Osteocyte (in vitro differentiated cells): ENCODE results near the gene CCNI2. TPM values are rescaled to one million over a fixed set of nuclear protein-coding genes. Genes with fewer than 3 reads are reported as not detected.
"Not testable (repeated sequence)": the region's sequence is repeated elsewhere in the genome, so short reads cannot be mapped to it uniquely, and the experiment has no call there.

Experiments used
- DNase-seq: peaks from one replicate; pipeline ENCODE4 v3.0.0; 2021; ENCODE audit warnings: mixed read lengths; ENCODE audit not compliant: unreplicated experiment; ENCODE audit errors: extremely low spot score
- H3K27ac Mint-ChIP-seq: one replicate; pipeline ENCODE4 v1.8.0; 2021; ENCODE audit warnings: mild to moderate bottlenecking, mixed read lengths; ENCODE audit not compliant: unreplicated experiment
- H3K27me3 Mint-ChIP-seq: one replicate; pipeline ENCODE4 v1.8.0; 2021; ENCODE audit warnings: mixed read lengths; ENCODE audit not compliant: unreplicated experiment
- H3K36me3 Mint-ChIP-seq: one replicate; pipeline ENCODE4 v1.8.0; 2021; ENCODE audit warnings: mixed read lengths; ENCODE audit not compliant: unreplicated experiment
- H3K4me1 Mint-ChIP-seq: one replicate; pipeline ENCODE4 v1.8.0; 2021; ENCODE audit warnings: mixed read lengths; ENCODE audit not compliant: unreplicated experiment
- H3K4me3 Mint-ChIP-seq: one replicate; pipeline ENCODE4 v1.8.0; 2021; ENCODE audit warnings: mild to moderate bottlenecking, moderate library complexity, mixed read lengths; ENCODE audit not compliant: unreplicated experiment
- H3K9me3 Mint-ChIP-seq: one replicate; pipeline ENCODE4 v1.8.0; 2021; ENCODE audit warnings: mixed read lengths; ENCODE audit not compliant: unreplicated experiment
- total RNA-seq: library from RNA; stranded (reverse); gene quantifications from 2 replicates; pipeline ENCODE4 v1.2.1, GENCODE V29; 2021
- TF ChIP-seq, protein P1 (sequence below): fragments of 200-600 bp; sonication (generic); IDR thresholded peaks from 2 replicates; pipeline ENCODE4 v1.5.0; 2021; ENCODE audit warnings: antibody characterized with exemption, mild to moderate bottlenecking, moderate library complexity

CCNI2 gene
- total RNA-seq, 1 donor from 2014 or later = not detected

DNA sequence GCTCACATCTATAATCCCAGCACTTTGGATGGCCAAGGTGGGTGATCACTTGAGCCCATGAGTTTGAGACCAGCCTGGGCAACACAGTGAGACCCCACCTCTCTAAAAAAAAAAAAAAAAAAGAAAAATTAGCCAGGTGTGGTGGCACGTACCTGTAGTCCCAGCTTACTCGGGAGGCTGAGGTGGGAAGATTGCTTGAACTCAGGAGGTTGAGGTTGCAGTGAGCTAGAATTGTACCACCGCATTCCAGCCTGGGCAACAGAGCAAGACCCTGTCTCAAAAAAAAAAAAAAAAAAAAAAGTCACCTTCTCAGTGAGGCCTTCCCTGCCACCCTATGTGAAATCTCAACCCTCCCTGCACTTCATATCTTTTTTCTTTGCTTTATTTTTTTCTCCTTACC lies 43.8 kb downstream of the CCNI2 start:
- peaks cover 23% of the 10 kb centered on the region for H3K27me3 Mint-ChIP-seq

DNA sequence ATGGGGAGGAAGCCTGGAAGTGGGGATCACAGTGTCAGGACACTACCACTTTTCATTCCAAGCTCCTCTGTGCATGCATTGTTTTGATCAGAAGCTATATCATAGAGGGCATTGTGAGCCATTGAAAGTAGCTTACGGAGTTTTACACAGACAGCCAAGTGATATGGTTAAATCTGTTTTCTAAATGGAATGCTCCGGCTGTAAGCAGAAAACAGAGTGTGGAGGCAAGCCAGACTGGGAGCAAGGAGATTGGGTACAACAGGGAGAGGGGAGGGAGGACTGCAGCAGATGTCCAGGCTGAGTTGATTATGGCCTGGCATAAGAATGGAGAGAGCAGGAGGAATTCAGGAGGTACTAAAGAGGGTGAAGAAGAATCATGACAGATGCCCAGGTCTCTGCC lies 50.4 kb downstream of the CCNI2 start:
- Mint-ChIP-seq H3K4me1 (no peaks in the 10 kb centered on the region), H3K27me3 (peaks cover 37% of the 10 kb centered on the region), H3K36me3 (no peaks in the 10 kb centered on the region)

More for the DNA sequence above, 43.8 kb downstream of the CCNI2 start:
- H3K36me3 Mint-ChIP-seq = no peaks in the 10 kb centered on the region
- H3K4me3 Mint-ChIP-seq = no peak overlapping the region
- H3K4me1 Mint-ChIP-seq = no peaks in the 10 kb centered on the region
- no peak for DNase-seq
- H3K27ac Mint-ChIP-seq = no peak overlapping the region
- H3K9me3 Mint-ChIP-seq = no peaks in the 10 kb centered on the region
- TF ChIP-seq, protein P1, sequence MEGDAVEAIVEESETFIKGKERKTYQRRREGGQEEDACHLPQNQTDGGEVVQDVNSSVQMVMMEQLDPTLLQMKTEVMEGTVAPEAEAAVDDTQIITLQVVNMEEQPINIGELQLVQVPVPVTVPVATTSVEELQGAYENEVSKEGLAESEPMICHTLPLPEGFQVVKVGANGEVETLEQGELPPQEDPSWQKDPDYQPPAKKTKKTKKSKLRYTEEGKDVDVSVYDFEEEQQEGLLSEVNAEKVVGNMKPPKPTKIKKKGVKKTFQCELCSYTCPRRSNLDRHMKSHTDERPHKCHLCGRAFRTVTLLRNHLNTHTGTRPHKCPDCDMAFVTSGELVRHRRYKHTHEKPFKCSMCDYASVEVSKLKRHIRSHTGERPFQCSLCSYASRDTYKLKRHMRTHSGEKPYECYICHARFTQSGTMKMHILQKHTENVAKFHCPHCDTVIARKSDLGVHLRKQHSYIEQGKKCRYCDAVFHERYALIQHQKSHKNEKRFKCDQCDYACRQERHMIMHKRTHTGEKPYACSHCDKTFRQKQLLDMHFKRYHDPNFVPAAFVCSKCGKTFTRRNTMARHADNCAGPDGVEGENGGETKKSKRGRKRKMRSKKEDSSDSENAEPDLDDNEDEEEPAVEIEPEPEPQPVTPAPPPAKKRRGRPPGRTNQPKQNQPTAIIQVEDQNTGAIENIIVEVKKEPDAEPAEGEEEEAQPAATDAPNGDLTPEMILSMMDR = no peak

DNA sequence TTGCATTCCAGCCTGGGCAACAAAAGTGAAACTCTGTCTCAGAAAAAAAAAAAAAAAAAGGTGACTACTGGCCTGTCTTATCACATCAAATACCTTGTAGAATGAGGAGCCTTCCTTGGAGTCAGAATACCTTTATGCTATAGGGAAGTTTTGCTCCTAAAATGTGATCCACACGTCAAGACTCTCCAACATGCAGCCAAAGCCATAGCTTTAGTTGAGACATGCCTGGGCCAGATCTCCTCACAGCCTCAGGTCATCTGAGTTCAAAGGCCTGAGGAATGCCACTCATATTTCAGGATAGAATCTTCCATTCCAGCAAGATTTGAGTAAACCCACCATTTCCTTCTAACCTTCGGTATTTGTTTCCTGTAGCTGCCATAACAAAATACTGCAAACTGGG lies 52.2 kb downstream of the CCNI2 start:
- H3K9me3 Mint-ChIP-seq = no peaks in the 10 kb centered on the region
- H3K36me3 Mint-ChIP-seq = no peaks in the 10 kb centered on the region
- no peak for DNase-seq
- TF ChIP-seq, protein P1 = no peak
- H3K4me3 Mint-ChIP-seq = no peak overlapping the region
- no peaks in the 10 kb centered on the region for H3K4me1 Mint-ChIP-seq
- peaks cover 51% of the 10 kb centered on the region for H3K27me3 Mint-ChIP-seq
- no peak overlapping the region for H3K27ac Mint-ChIP-seq

More for the DNA sequence above, 50.4 kb downstream of the CCNI2 start:
- Mint-ChIP-seq H3K9me3 (no peaks in the 10 kb centered on the region), H3K4me3 (no peak overlapping the region), H3K27ac (no peak overlapping the region)
- no peak for DNase-seq
- TF ChIP-seq, protein P1 = no peak

DNA sequence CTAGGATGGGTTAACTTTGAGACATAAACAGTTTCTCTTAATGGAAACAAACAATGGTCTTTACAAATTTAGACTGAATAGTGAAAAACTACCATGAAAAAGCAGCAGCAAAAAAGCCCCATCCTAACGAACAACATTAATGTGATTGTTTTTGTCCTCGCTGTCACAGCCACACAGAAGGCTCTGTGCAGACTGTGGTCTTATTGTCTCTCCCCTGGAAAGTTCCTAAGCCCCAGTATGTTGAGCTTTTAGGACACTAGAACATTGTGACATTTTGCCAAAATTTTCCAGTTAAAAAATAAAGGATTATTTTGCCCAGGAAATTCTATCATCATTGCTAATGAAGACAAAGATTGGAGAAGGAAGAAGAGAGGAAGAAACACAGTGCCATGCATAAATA lies 53.3 kb downstream of the CCNI2 start:
- TF ChIP-seq, protein P1 = no peak
- Mint-ChIP-seq H3K27me3 (peaks cover 50% of the 10 kb centered on the region), H3K4me1 (no peaks in the 10 kb centered on the region), H3K36me3 (no peaks in the 10 kb centered on the region), H3K27ac (no peak overlapping the region), H3K4me3 (no peak overlapping the region), H3K9me3 (no peaks in the 10 kb centered on the region)
- no peak for DNase-seq

DNA sequence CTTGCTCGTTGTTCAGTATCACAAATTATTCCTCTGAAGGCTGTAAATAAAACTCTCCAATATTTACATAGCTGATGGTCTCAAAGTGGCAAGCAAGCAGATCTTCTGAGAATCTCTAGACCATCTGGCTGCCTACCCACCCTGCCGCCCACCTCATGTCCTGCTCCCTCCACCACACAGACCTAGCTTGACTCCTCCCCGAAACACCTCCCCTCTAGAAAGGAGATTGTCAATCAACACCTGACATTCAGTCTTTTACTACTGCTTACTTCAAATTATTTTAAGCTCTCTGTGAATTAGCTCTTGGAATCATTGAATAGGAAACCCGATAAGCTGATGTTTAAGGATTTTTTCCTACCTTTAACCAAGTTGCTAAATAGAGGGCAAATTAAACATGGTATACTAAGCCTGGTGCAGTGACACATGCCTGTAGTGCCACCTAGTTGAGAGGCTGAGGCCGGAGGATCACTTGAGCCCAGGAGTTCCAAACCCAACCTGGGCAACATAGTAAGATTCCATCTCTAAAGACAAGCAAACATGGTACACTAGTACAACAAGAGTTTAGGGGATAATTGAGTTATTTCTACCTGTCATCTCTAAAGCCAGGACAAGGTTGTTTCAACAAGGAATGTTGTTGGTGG lies 54.9 kb downstream of the CCNI2 start:
- Mint-ChIP-seq H3K9me3 (no peaks in the 10 kb centered on the region), H3K27ac (no peak overlapping the region)
- TF ChIP-seq, protein P1 = no peak

DNA sequence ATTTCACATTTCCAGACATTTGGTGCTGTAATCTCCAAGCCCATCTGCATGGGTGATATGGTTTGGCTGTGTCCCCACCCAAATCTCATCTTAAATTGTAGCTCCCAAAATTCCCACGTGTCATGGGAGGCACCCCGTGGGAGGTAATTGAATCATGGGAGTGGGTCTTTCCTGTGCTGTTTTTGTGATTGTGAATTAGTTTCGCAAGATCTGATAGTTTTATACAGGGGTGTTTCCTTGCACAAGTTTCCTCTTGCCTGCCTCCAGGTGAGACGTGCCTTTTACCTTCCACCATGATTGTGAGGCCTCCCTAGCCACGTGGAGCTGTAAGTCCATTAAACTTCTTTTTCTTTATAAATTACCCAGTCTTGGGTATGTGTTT lies 55.5 kb downstream of the CCNI2 start:
- peaks cover 50% of the 10 kb centered on the region for H3K27me3 Mint-ChIP-seq
- not testable (repeated sequence) for H3K4me1 Mint-ChIP-seq, H3K27ac Mint-ChIP-seq, H3K4me3 Mint-ChIP-seq, DNase-seq, H3K9me3 Mint-ChIP-seq, H3K36me3 Mint-ChIP-seq

More for the DNA sequence above, 54.9 kb downstream of the CCNI2 start:
- Mint-ChIP-seq H3K4me1 (no peaks in the 10 kb centered on the region), H3K4me3 (no peak overlapping the region), H3K36me3 (no peaks in the 10 kb centered on the region), H3K27me3 (peaks cover 48% of the 10 kb centered on the region)
- no peak for DNase-seq
